NCI-H69 (cell line): Measurements from ENCODE around the gene GGA1.
"Not testable (repeated sequence)": the region's sequence is repeated elsewhere in the genome, so short reads cannot be mapped to it uniquely, and the experiment has no call there.

Experiments
- DNase-seq: peaks from one replicate; lab custom pipeline; 2025; lab: John Stamatoyannopoulos, UW

The GGA1 gene

GRCh38 chr22:37609240-37610152 lies 862 bp downstream of the GGA1 start:
- DNase-seq = no peak

DNA sequence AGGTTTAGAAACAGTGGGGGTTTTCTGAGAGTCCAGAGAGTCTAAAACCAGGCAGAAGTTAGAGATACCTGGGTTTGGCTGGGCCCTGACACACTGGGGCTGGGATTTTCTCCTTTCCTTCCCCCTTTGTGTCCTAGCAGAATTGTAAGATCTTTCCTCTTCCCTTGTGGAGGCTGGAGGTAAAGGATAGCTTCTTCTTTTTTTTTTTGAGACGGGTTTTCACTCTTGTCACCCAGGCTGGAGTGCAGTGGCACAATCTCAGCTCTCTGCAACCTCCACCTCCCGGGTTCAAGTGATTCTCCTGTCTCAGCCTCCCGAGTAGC lies 1.5 kb downstream of the GGA1 start:
- DNase-seq = not testable (repeated sequence)

- no peak for DNase-seq
Observed at GRCh38 chr22:37610480-37611129, 2.0 kb downstream of the GGA1 start.

- DNase-seq = no peak
Observed at GRCh38 chr22:37611207-37611606, 2.6 kb downstream of the GGA1 start.

- no peak for DNase-seq
Observed at GRCh38 chr22:37616201-37617083, 7.8 kb downstream of the GGA1 start.

GRCh38 chr22:37617431-37617830 lies 8.8 kb downstream of the GGA1 start:
- DNase-seq = no peak

DNA sequence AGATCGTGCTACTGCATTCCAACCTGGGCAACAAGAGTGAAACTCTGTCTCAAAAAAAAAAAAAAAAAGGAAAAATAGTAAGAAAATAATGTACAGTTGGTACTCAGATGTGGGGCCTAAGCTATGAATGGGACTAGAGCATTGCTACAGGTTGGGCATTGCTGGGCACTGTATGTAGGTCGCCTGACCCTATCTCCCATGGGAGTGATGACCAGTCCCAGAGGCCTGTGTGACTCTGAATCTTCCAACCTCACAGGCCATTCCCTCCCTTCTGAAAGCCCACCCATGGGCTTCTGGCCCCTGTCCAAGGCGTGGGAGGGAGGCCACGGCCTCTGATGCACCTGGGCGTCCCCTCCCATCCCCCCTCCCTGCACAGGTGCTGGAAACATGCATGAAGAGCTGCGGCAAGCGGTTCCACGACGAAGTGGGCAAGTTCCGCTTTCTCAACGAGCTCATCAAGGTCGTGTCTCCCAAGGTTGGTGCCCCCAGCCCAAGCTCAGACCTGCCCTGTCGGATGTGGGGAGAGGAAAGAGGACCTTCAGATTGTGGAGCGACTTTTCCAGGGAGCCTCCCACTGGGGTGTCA lies 9.5 kb downstream of the GGA1 start:
- no peak for DNase-seq

DNA sequence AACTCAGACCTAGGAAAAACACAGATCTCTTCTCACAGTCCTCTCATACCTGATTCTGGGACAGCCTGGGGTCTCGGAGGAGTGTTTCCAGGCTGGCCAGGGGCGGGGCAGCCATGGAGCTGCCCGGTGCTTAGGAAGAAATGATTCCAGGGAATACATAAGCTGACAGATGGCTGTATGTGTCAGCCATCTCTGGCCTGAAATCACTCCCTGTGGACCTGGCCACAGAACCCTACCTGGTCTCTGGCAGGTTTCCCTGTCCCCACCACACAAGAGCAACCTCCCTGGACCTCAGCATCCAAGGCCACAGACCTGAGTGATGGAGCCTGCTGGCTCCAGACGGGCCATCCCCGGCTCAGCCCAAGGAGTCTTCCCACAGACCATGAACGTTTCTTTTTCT lies 10.0 kb downstream of the GGA1 start:
- no peak for DNase-seq

DNA sequence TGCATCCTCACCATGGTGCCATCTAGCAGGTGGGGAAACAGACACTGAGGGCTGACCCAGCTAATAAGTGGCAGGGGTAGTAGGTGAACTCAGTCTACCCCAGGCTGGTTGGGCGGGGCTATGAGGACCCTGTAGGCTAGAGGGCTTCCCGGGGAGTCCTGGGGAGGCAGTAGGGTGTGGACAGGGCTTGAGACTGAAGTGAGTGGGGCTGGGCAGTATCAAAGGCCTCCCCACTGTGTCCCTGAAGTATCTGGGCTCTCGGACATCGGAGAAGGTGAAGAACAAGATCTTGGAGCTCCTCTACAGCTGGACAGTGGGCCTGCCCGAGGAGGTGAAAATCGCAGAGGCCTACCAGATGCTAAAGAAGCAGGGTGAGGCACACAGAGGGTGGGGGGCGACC lies 11.4 kb downstream of the GGA1 start:
- no peak for DNase-seq

DNA sequence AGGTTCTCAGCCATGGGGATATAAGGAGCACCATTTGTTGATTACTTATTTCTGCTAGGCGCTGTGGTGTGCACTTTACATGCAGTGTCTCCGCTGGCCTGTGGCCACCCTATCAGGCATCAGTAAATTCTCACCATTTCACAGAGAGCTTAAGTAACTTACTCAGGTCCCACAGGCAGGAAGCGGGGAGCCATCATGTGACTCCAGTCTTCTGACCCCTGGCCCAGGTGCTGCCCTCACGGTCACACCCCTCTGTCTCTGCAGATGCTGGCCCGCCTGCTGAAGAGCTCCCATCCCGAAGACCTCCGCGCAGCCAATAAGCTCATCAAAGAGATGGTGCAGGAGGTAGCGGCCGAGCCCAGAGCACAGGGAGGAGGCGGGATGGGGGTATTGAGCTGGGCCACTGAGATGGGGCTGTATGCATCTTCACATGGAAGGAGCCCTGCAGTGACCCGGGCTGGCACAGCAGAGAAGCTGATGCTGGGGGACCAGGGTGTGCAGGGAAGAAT lies 12.8 kb downstream of the GGA1 start:
- no peak for DNase-seq

DNA sequence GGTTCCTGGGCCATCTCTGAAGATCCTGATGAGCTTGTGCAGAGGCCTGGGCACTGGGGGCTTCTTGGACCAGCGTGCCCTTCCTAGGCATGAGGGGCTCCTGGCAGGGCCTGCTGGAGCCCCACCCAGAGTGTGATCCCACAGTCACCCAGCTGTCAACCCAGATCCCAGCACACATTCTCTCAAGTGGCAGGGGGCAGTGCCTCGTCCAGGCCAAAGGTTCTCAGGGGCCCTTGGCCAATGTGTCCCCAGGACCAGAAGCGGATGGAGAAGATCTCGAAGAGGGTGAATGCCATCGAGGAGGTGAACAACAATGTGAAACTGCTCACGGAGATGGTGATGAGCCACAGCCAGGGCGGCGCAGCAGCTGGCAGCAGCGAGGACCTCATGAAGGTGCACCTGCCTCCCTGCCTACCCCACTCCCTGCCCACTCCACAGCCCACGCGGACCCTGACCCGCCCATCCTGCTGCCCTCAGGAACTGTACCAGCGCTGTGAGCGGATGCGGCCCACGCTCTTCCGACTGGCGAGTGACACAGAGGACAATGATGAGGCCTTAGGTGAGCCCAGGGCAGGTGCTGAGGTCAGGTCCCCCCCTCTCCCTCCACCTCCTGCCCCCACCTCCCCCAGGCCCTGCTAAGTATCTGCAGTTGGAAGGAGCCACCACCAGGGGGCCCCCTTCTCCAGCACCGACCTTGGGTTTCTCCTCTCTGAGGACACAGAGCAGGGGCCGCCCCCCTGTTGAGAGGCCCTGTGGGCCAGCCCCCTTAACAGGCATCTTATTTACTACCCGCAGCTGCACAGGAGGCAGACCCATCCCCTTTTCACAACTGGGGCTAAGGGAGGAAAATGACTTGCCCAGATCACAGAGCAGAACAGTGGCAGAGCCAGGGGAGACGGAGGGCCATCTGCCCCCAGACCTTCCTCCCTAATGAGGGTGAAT lies 14.7 kb downstream of the GGA1 start:
- peak; percentile 66 for DNase-seq

- DNase-seq = no peak
Observed at GRCh38 chr22:37624017-37624365, 15.4 kb downstream of the GGA1 start.

DNA sequence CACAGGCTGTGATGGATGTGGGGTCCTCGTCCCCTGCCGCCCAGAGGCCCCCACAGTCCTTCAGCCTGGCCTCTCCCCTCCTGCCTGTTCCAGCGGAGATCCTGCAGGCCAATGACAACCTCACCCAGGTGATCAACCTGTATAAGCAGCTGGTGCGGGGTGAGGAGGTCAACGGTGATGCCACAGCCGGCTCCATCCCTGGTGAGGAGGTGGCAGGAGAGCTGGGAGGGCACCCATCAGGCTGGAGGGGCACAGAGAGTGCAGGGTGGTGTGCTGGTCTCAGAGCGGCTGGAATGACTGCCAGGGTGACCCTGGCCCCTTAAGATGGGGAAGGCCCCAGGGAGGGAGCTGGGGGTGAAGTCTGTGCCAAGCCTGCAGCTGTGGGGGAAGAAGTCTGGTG lies 16.2 kb downstream of the GGA1 start:
- DNase-seq = no peak

DNA sequence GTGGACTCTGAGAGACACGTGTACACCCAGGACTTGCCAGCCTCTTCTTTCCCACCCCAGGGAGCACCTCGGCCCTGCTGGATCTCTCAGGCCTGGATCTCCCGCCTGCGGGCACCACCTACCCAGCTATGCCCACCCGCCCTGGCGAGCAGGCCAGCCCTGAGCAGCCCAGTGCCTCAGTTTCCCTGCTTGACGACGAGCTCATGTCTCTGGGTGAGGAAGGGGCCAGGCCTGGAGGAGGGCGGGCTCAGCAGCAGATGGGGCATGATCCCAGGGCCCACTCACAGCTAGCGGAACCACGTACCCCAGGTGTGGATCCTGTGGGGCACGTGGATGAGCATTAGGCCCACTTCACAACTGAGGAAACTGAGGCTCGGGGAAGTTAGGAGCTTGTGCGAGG lies 17.1 kb downstream of the GGA1 start:
- no peak for DNase-seq

DNA sequence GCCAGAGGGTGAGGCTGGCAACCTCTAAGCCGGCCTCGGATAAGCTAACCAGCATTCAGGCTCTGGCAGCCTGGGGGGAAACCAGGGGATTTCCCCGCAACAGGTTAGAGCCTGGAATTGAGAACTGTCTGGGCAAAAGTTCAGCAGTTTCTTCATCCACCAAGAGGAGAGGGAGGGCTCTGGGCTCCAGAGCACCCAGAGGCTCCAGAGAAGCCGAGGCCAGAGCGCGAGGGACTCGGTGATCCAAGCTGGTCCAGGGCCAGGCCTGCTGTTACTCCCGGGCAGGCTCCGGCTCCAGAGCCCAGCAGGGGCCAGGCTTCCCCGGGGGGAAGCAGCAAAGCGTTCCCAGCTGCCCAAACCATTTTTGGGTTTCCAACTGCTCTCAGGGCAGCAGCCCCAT lies 17.5 kb downstream of the GGA1 start:
- DNase-seq = no peak

GRCh38 chr22:37626556-37627075 lies 18.0 kb downstream of the GGA1 start:
- no peak for DNase-seq

DNA sequence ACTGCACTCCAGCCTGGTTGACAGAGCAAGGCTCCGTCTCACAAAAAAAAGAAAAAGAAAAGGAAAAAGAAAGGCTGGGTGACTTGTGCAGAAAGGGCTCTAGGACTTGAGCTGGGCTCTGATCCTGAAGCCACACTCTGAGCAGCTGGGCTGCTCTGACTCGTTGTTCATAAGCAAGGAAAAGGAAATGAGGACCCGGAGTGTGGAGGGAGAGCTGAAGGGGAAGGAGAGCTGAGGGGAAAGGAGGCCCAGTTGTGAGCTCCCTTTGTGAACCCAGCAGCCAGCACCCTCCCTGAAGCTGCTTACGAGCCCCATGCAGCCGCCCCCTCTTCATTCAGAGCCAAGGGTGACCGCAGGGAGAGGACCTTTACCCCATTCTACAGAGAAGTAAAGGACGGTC lies 18.5 kb downstream of the GGA1 start:
- DNase-seq = no peak

GRCh38 chr22:37627545-37627944 lies 18.9 kb downstream of the GGA1 start:
- DNase-seq = no peak

DNA sequence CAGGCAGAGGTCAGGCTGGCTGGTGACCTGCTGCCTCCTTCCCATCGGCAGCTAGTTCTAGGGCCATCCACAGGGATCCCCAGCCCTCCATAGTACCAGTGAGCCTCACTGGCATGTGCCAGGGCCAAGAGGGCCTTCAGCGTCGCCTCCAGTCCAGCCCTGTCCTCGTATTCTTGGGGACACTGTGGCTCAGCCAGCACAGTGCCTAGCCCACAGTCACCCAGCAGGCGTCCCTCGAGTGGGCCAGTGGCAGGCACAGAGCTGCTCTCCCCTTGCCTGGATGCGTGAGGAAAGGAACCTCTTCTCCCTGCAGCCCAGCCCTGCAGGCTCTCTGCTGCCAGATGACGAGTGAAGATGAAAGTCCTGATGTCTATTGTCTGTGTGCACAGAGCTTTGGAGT lies 20.2 kb downstream of the GGA1 start:
- no peak for DNase-seq

DNA sequence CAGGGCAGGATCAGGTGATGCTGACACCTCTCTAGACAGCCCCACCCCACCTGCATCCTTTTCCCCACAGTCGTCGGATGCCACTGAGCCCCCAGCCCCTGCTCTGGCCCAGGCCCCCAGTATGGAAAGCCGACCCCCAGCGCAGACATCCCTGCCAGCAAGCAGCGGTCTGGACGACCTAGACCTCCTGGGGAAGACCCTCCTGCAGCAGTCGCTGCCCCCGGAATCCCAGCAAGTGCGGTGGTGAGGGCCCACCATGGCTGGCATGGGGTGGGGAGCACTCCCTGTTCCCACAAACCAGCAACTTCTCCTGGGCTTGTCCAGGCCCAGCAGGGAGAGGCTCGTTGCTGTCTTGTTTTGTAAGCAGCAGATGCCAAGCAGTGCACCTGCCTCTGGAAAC lies 21.3 kb downstream of the GGA1 start:
- DNase-seq = no peak
